Transverse colon (tissue), 4 donors: ENCODE measurements around the gene OLFML2A. TPM values are rescaled to one million over a fixed set of nuclear protein-coding genes. Genes with fewer than 3 reads are reported as not detected.

ENCODE experiments used
- DNase-seq: peaks from one replicate; pipeline ENCODE4 v3.0.0-alpha.2; 2019
- H3K27ac ChIP-seq, 4 donors: fragments of 200-600 bp; sonication (generic); 2 replicates each; pipeline ENCODE4 v1.5.1; 2016 to 2018; ENCODE audit warnings: inconsistent platforms in 4 of 4
- H3K27me3 ChIP-seq: fragments of 200-600 bp; sonication (generic); 2 replicates; pipeline ENCODE4 v1.5.1; 2017; ENCODE audit warnings: inconsistent platforms
- H3K36me3 ChIP-seq, 4 donors: fragments of 200-600 bp; sonication (generic); 2 replicates each; pipeline ENCODE4 v1.5.1; 2017 to 2019; ENCODE audit warnings: inconsistent platforms in 4 of 4
- H3K4me1 ChIP-seq, 4 donors: fragments of 200-600 bp; sonication (generic); 2 replicates each; pipeline ENCODE4 v1.5.1; 2017 to 2020; ENCODE audit warnings: inconsistent platforms in 4 of 4
- H3K4me3 ChIP-seq, 4 donors: fragments of 200-600 bp; sonication (generic); 1 replicate in 1 of 4; 2 replicates in 3 of 4; pipeline versions ENCODE4 v1.5.1 to v1.6.1; 2017 to 2019; ENCODE audit warnings: inconsistent platforms in 4 of 4
- H3K9me3 ChIP-seq, 2 donors: fragments of 200-600 bp; sonication (generic); 2 replicates each; pipeline ENCODE4 v1.5.1; 2017 to 2019; ENCODE audit warnings: inconsistent platforms in 2 of 2
- EP300 ChIP-seq: sonication (generic); formaldehyde crosslinking; IDR thresholded peaks from one replicate; pipeline ENCODE4 v1.6.1; 2017; ENCODE audit warnings: antibody characterized with exemption, low read depth
- POLR2A ChIP-seq: fragments of 450-650 bp; IDR thresholded peaks from one replicate; pipeline ENCODE4 v1.6.1; 2016; ENCODE audit warnings: antibody characterized with exemption, mild to moderate bottlenecking, moderate library complexity
- POLR2AphosphoS5 ChIP-seq, 3 donors: sonication (generic); formaldehyde crosslinking; IDR thresholded peaks; one replicate each; pipeline ENCODE4 v1.6.1; 2016; ENCODE audit warnings: antibody characterized with exemption in 3 of 3
- WGBS, 2 donors: methylation state at CpG; one replicate each; pipeline ENCODE4 v1.1.5; 2018; ENCODE audit warnings: low coverage in 1 of 2; 5-methylcytosine and 5-hydroxymethylcytosine counted together
- in situ Hi-C, 4 donors: fragments of 200-750 bp; cut with MboI; loops; one replicate each; pipeline versions ENCODE4 v1.15.0 to v1.15.1; 2017; ENCODE audit warnings: low sequenced_read_pairs in 3 of 4, low pct_ligation_motif_present in 1 of 4, low pct_unique_long_range_greater_than_20kb in 1 of 4
- intact Hi-C: fragments of 100-400 bp; cut with DNase I; formaldehyde crosslinking; loops from one replicate; pipeline ENCODE4 v1.15.1; 2023; ENCODE audit warnings: low total_unique reads
- total RNA-seq, 4 donors: library from RNA; depleted of rRNA; stranded (reverse); fragments of >200 nt; gene quantifications; one replicate each; pipeline ENCODE4 v1.1.0, GENCODE V29; 2016
- TF ChIP-seq, protein P1 (sequence below), 5 experiments: fragments of 200-600 bp in 3 of 5; fragments of 450-650 bp in 2 of 5; sonication (generic) in 3 of 5; IDR thresholded peaks; 1 replicate in 2 of 5; 2 replicates in 3 of 5; pipeline ENCODE4 v1.5.1; 2016 to 2017; ENCODE audit warnings: antibody characterized with exemption in 5 of 5, inconsistent platforms in 3 of 5, mild to moderate bottlenecking in 2 of 5, moderate library complexity in 1 of 5

OLFML2A gene
- total RNA-seq, 4 donors from 2014 or later = 9.4 to 59.1 (median 16.0) TPM

GRCh38 chr9:124760719-124761118 lies 16.2 kb upstream of the OLFML2A start:
- intact Hi-C loops = no loop called here
- no peaks in the 10 kb centered on the region for H3K9me3 ChIP-seq
- WGBS, 2 donors = 89 to 100% methylated on average over 2 of the region's 2 CpGs
- peaks cover 0 to 20% (median 0%) of the 10 kb centered on the region in 4 donors for H3K4me1 ChIP-seq
- H3K4me3 ChIP-seq = no peak overlapping the region
- no peak overlapping the region for H3K27ac ChIP-seq
- no peaks in the 10 kb centered on the region for H3K36me3 ChIP-seq
- in situ Hi-C loops = no loop called here
- no peak for TF ChIP-seq POLR2A
- TF ChIP-seq, protein P1, sequence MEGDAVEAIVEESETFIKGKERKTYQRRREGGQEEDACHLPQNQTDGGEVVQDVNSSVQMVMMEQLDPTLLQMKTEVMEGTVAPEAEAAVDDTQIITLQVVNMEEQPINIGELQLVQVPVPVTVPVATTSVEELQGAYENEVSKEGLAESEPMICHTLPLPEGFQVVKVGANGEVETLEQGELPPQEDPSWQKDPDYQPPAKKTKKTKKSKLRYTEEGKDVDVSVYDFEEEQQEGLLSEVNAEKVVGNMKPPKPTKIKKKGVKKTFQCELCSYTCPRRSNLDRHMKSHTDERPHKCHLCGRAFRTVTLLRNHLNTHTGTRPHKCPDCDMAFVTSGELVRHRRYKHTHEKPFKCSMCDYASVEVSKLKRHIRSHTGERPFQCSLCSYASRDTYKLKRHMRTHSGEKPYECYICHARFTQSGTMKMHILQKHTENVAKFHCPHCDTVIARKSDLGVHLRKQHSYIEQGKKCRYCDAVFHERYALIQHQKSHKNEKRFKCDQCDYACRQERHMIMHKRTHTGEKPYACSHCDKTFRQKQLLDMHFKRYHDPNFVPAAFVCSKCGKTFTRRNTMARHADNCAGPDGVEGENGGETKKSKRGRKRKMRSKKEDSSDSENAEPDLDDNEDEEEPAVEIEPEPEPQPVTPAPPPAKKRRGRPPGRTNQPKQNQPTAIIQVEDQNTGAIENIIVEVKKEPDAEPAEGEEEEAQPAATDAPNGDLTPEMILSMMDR (IDR thresholded peaks at IDR 0.05) = no peak
- no peak for TF ChIP-seq POLR2AphosphoS5 (IDR thresholded peaks at IDR 0.05)
- TF ChIP-seq EP300 = no peak
- H3K27me3 ChIP-seq = peaks cover 34% of the 10 kb centered on the region
- DNase-seq = no peak

DNA sequence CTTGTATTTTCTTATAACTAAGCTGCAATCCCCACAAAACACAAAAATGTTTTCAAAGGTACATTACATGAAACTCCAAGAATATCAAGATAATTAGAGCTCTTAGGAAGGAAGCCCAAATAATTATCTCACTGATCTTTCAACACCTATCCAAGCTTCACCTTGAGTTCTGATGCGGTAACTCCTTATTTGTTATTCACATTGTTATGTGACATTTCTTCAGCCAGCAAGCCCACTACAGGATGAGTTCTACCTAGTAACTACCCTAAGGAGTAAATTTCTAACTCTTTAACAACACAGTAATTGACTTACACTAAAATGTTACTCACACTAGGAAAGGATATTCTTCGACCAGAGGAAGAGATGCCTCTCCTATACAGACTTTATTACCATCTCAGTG lies 15.7 kb upstream of the OLFML2A start:
- in situ Hi-C loops (no loop called here), intact Hi-C loops (no loop called here)
- H3K9me3 ChIP-seq = no peaks in the 10 kb centered on the region
- H3K4me3 ChIP-seq = no peak overlapping the region
- peaks cover 0 to 20% (median 0%) of the 10 kb centered on the region in 4 donors for H3K4me1 ChIP-seq
- H3K36me3 ChIP-seq = no peaks in the 10 kb centered on the region
- peaks cover 34% of the 10 kb centered on the region for H3K27me3 ChIP-seq
- WGBS, 2 donors = 64 to 76% methylated on average over 2 of the region's 2 CpGs
- no peak for DNase-seq
- no peak overlapping the region for H3K27ac ChIP-seq
- TF ChIP-seq, protein P1 (IDR thresholded peaks at IDR 0.05) = no peak
- TF ChIP-seq POLR2A = no peak

DNA sequence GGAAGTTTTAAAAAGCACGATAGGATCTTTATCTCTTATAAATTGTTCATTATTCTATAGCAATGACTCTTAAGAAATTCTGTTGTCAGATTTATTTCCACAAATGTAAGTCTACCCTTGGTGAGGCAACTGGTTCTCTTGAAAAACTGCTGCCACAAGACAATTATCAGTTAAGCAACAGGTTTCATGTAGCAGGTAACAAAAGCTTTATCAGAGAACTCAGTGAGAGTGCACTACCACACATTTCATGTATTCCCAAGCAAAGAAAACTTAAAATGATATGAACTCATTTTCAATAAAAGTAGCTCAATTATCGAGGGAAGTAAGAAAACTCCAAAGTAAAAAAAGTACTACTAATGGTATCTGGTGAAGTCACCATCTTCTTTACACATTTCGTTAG lies 15.2 kb upstream of the OLFML2A start:
- TF ChIP-seq EP300 = no peak
- TF ChIP-seq POLR2AphosphoS5 (IDR thresholded peaks at IDR 0.05) = no peak
- TF ChIP-seq POLR2A = no peak
- TF ChIP-seq, protein P1 (IDR thresholded peaks at IDR 0.05) = no peak
- 78 to 86% methylated on average over 2 to 3 of the region's 3 CpGs for WGBS, 2 donors

GRCh38 chr9:124762633-124763032 lies 14.3 kb upstream of the OLFML2A start:
- H3K27ac ChIP-seq = no peak overlapping the region
- TF ChIP-seq POLR2AphosphoS5 (IDR thresholded peaks at IDR 0.05) (no peak), POLR2A (no peak)
- no peaks in the 10 kb centered on the region for H3K9me3 ChIP-seq
- intact Hi-C loops = no loop called here
- 80 to 91% methylated on average over 3 of the region's 3 CpGs for WGBS, 2 donors
- H3K27me3 ChIP-seq = peaks cover 36% of the 10 kb centered on the region
- no peak for DNase-seq
- in situ Hi-C loops = no loop called here
- no peak overlapping the region for H3K4me3 ChIP-seq
- no peaks in the 10 kb centered on the region for H3K36me3 ChIP-seq
- H3K4me1 ChIP-seq = peaks cover 0 to 33% (median 5%) of the 10 kb centered on the region in 4 donors

More for the DNA sequence above, 15.2 kb upstream of the OLFML2A start:
- H3K4me1 ChIP-seq = peaks cover 0 to 24% (median 0%) of the 10 kb centered on the region in 4 donors
- intact Hi-C loops = no loop called here
- H3K27ac ChIP-seq = no peak overlapping the region
- H3K9me3 ChIP-seq = no peaks in the 10 kb centered on the region
- H3K4me3 ChIP-seq = no peak overlapping the region
- DNase-seq = no peak
- no peaks in the 10 kb centered on the region for H3K36me3 ChIP-seq
- H3K27me3 ChIP-seq = peaks cover 36% of the 10 kb centered on the region
- in situ Hi-C loops = no loop called here

- Histone ChIP-seq H3K27ac (no peak overlapping the region), H3K36me3 (no peaks in the 10 kb centered on the region), H3K9me3 (no peaks in the 10 kb centered on the region), H3K4me1 (peaks cover 0 to 41% (median 21%) of the 10 kb centered on the region in 4 donors), H3K4me3 (no peak overlapping the region), H3K27me3 (peaks cover 56% of the 10 kb centered on the region)
- no peak for DNase-seq
- TF ChIP-seq, protein P1 (IDR thresholded peaks at IDR 0.05) = peak in 2 of 5 experiments; percentile 27 to 38
- TF ChIP-seq POLR2A = no peak
- in situ Hi-C loops = no loop called here
- 68 to 75% methylated on average over 6 of the region's 6 CpGs for WGBS, 2 donors
- intact Hi-C loops = no loop called here
Observed at GRCh38 chr9:124764774-124765438, 12.0 kb upstream of the OLFML2A start.
